ENCODE measurements around the gene CAPRIN1.

GRCh38 chr11:34124885-34125668 lies 73.5 kb downstream of the CAPRIN1 start:
- TF ChIP-seq, protein P1, sequence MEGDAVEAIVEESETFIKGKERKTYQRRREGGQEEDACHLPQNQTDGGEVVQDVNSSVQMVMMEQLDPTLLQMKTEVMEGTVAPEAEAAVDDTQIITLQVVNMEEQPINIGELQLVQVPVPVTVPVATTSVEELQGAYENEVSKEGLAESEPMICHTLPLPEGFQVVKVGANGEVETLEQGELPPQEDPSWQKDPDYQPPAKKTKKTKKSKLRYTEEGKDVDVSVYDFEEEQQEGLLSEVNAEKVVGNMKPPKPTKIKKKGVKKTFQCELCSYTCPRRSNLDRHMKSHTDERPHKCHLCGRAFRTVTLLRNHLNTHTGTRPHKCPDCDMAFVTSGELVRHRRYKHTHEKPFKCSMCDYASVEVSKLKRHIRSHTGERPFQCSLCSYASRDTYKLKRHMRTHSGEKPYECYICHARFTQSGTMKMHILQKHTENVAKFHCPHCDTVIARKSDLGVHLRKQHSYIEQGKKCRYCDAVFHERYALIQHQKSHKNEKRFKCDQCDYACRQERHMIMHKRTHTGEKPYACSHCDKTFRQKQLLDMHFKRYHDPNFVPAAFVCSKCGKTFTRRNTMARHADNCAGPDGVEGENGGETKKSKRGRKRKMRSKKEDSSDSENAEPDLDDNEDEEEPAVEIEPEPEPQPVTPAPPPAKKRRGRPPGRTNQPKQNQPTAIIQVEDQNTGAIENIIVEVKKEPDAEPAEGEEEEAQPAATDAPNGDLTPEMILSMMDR (conservative IDR thresholded peaks at IDR 0.05; ENCODE audit: low read depth, low read length), result no peak
- no peak for TF ChIP-seq EZH2 (IDR thresholded peaks at IDR 0.05; ENCODE audit: low read length, unreplicated experiment)
